Large intestine (tissue), 3 donors: ENCODE results near the gene CDKN1B. TPM values are rescaled to one million over a fixed set of nuclear protein-coding genes. Genes with fewer than 3 reads are reported as not detected.

ENCODE experiments used
- DNase-seq, 2 donors: peaks; one replicate each; pipeline versions ENCODE4 v3.0.0 to v3.0.0-alpha.2; 2013
- H3K27ac ChIP-seq: one replicate; pipeline ENCODE4 v1.5.1; 2013; ENCODE audit warnings: low read length
- H3K27me3 ChIP-seq: 2 replicates; pipeline ENCODE4 v1.6.1; 2013; ENCODE audit warnings: low read length; ENCODE audit not compliant: control insufficient read depth, insufficient read depth
- H3K36me3 ChIP-seq: 2 replicates; pipeline ENCODE4 v1.6.1; 2013; ENCODE audit warnings: low read length; ENCODE audit not compliant: control insufficient read depth, insufficient read depth
- H3K4me1 ChIP-seq: one replicate; pipeline ENCODE4 v1.6.1; 2013; ENCODE audit warnings: low read length; ENCODE audit not compliant: control insufficient read depth, insufficient read depth
- H3K4me3 ChIP-seq: one replicate; pipeline ENCODE4 v1.5.1; 2013; ENCODE audit warnings: low read length
- H3K9me3 ChIP-seq: one replicate; pipeline ENCODE4 v1.6.1; 2013; ENCODE audit warnings: mild to moderate bottlenecking, low read depth, low read length, moderate library complexity; ENCODE audit not compliant: control insufficient read depth
- WGBS: methylation state at CpG from one replicate; pipeline ENCODE4 v1.1.5; 2013; ENCODE audit warnings: low lambda C conversion rate; ENCODE audit not compliant: insufficient coverage; 5-methylcytosine and 5-hydroxymethylcytosine counted together
- polyA plus RNA-seq: library from polyadenylated mRNA; unstranded; fragments of 120-200 nt; gene quantifications from one replicate; pipeline ENCODE4 v1.2.1, GENCODE V29; 2013

Gene CDKN1B
- polyA plus RNA-seq, 1 donor: 85.9 TPM

DNA sequence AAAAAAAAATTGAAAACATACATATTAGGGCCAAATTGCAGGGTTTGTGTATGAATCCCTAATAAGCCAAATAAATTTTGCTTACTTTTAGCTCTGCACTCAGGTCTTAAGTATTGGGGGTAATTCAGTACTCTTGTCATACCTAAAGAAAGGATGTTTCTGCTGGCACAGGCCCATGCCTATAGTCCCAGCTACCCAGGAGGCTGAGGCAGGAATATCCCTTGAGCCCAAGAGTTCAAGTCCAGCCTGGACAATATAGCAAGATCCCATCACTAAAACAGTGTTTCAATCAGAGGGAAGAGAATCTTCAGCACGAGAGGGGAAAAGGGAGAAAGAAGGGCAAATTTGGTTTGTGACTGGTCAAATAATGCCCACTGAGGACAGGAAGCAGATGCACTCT, 17.8 kb upstream of the CDKN1B start:
- H3K9me3 ChIP-seq: no peaks in the 10 kb centered on the region
- WGBS: no CpG with 5 or more reads among the region's 1 CpG
- H3K36me3 ChIP-seq: no peaks in the 10 kb centered on the region
- H3K27ac ChIP-seq: no peak overlapping the region
- no peaks in the 10 kb centered on the region for H3K27me3 ChIP-seq
- peaks cover 8% of the 10 kb centered on the region for H3K4me1 ChIP-seq
- DNase-seq: no peak
- no peak overlapping the region for H3K4me3 ChIP-seq

GRCh38 chr12:12700254-12700653, 16.9 kb upstream of the CDKN1B start:
- Histone ChIP-seq H3K9me3 (no peaks in the 10 kb centered on the region), H3K4me1 (peaks cover 8% of the 10 kb centered on the region)

DNA sequence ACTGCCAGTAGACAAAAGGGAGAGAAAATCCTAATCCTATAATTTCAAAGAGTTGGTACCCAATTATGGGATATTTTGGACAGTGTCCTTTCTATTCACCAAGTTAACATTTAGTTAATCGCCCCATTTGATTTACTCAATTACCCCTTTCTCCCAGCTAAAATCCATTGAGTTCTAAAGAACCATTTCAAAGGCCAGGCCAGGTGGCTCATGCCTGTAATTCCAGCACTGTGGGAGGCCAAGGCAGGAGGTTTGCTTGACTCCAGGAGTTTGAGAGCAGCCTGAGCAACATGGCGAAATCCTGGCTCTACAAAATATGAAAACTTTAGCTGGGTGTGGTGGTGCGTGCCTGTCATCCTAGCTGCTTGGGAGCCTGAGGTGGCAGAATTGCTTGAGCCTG, 15.7 kb upstream of the CDKN1B start:
- no peaks in the 10 kb centered on the region for H3K27me3 ChIP-seq

More at GRCh38 chr12:12700254-12700653, 16.9 kb upstream of the CDKN1B start:
- H3K36me3 ChIP-seq: no peaks in the 10 kb centered on the region
- no peaks in the 10 kb centered on the region for H3K27me3 ChIP-seq
- H3K4me3 ChIP-seq: no peak overlapping the region
- H3K27ac ChIP-seq: no peak overlapping the region
- no peak for DNase-seq

DNA sequence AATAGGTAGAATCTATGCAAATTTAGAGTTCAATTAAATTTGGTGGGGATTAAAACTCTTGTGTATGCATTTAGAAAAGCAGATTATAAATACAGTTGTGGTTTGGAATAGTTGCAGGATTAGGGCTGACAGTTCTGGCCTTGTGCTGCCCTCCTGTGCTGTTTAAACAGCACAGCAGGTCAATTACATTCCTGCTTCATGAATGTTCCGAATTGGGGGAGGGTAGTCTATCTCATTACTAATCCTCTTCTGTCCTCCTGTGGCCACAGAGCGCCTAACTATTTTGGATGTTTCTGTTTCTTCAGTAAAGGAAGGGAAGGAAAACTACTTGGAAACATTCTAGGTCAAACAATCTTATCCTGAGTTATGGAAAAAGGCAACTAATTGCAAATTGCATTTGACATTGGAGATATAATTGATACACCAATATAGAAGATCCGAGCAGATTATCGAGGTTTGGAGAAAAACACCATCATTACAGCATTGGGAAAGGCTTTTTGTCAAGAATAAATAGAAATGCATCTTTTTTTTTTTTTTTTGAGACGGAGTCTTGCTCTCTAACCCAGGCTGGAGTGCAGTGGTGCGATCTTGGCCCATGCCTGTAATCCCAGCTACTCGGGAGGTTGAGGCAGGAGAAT, 12.5 kb upstream of the CDKN1B start:
- Histone ChIP-seq H3K27me3 (no peaks in the 10 kb centered on the region), H3K4me3 (no peak overlapping the region), H3K9me3 (no peaks in the 10 kb centered on the region), H3K27ac (peak overlapping the region; percentile 58), H3K36me3 (no peaks in the 10 kb centered on the region), H3K4me1 (peaks cover 4% of the 10 kb centered on the region)
- DNase-seq: peak; percentile 82
- WGBS: 79% methylated on average over 2 of the region's 7 CpGs

More for the DNA sequence above, 15.7 kb upstream of the CDKN1B start:
- no peak overlapping the region for H3K27ac ChIP-seq
- no peak for DNase-seq
- H3K4me1 ChIP-seq: peaks cover 8% of the 10 kb centered on the region
- WGBS: no CpG with 5 or more reads among the region's 3 CpGs
- H3K9me3 ChIP-seq: no peaks in the 10 kb centered on the region
- no peaks in the 10 kb centered on the region for H3K36me3 ChIP-seq
- no peak overlapping the region for H3K4me3 ChIP-seq

GRCh38 chr12:12705838-12706520, 11.2 kb upstream of the CDKN1B start:
- no CpG with 5 or more reads among the region's 1 CpG for WGBS
- DNase-seq: no peak
- Histone ChIP-seq H3K36me3 (no peaks in the 10 kb centered on the region), H3K9me3 (no peaks in the 10 kb centered on the region), H3K4me3 (no peak overlapping the region), H3K4me1 (peaks cover 4% of the 10 kb centered on the region), H3K27me3 (no peaks in the 10 kb centered on the region), H3K27ac (no peak overlapping the region)

DNA sequence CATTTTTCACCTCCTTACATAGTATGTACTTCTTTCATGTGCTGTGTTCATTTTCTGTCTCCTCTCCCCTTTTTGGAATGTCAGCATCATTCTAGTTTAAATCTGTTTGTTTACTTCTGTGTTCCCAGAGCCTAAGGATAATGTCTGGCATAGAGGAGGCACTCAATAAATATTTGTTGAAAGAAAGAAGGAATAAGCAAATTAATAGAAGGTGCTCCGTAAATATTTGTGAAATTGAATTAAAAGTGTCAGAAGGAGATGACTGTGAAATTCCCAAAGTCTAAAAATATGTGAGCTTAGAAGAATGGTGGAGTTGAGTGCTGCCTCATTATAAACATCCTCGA, 3.3 kb upstream of the CDKN1B start:
- WGBS: no CpG with 5 or more reads among the region's 2 CpGs
- H3K4me3 ChIP-seq: peak overlapping the region; percentile 45
- no peaks in the 10 kb centered on the region for H3K27me3 ChIP-seq

GRCh38 chr12:12714276-12715021, 2.7 kb upstream of the CDKN1B start:
- Histone ChIP-seq H3K4me3 (peak overlapping the region; percentile 45), H3K4me1 (peaks cover 14% of the 10 kb centered on the region)
- WGBS: 30% methylated on average over 2 of the region's 23 CpGs

More for the DNA sequence above, 3.3 kb upstream of the CDKN1B start:
- H3K36me3 ChIP-seq: peaks cover 1% of the 10 kb centered on the region
- no peak for DNase-seq
- H3K9me3 ChIP-seq: no peaks in the 10 kb centered on the region
- H3K27ac ChIP-seq: peak overlapping the region; percentile 100
- peaks cover 14% of the 10 kb centered on the region for H3K4me1 ChIP-seq

GRCh38 chr12:12715128-12715458, 2.1 kb upstream of the CDKN1B start:
- no peaks in the 10 kb centered on the region for H3K27me3 ChIP-seq
- no peak for DNase-seq
- no peak overlapping the region for H3K4me3 ChIP-seq
- peaks cover 9% of the 10 kb centered on the region for H3K36me3 ChIP-seq
- H3K9me3 ChIP-seq: no peaks in the 10 kb centered on the region
- peak overlapping the region; percentile 100 for H3K27ac ChIP-seq
- peaks cover 14% of the 10 kb centered on the region for H3K4me1 ChIP-seq

More at GRCh38 chr12:12714276-12715021, 2.7 kb upstream of the CDKN1B start:
- no peaks in the 10 kb centered on the region for H3K9me3 ChIP-seq
- peaks cover 5% of the 10 kb centered on the region for H3K36me3 ChIP-seq
- no peaks in the 10 kb centered on the region for H3K27me3 ChIP-seq
- peak in 1 of 2 donors; percentile 78 for DNase-seq
- peak overlapping the region; percentile 100 for H3K27ac ChIP-seq

DNA sequence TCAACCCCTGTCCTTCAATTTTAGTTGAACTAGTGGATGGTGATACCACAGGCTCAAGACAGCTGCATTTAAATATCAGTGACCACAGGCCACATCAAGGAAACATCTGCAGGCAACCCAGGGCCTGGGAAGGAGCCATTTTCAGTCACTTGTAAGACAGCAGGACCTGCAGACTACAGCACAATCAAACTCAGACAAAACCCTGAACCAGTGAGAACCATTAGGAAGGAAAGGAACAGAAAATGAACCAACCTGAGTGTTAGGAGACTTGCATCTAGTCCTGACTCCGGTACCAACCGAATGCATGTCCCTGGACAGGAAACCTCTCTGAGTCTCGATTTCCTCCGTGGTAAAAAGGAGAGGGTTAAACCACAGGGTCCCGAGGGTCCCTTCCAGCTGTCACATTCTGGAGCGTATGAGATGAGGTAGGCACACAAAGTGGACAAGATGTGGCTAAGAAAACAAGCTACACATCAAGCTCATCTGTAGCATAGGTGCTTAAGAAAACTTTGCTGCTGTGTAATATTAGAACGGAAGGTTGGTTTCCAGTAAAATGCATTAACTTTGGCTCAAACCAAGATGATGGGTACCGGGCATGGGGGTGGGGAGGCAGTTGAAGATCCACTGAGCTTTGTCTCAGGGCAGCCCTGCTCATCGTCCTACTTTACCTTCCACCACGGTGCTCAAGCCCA, 1.6 kb upstream of the CDKN1B start:
- Histone ChIP-seq H3K36me3 (peaks cover 11% of the 10 kb centered on the region), H3K27ac (peak overlapping the region; percentile 100), H3K4me3 (peak overlapping the region; percentile 98), H3K4me1 (peaks cover 17% of the 10 kb centered on the region), H3K27me3 (no peaks in the 10 kb centered on the region), H3K9me3 (no peaks in the 10 kb centered on the region)
- 45% methylated on average over 2 of the region's 10 CpGs for WGBS
- no peak for DNase-seq

- Histone ChIP-seq H3K4me3 (peak overlapping the region; percentile 98), H3K9me3 (no peaks in the 10 kb centered on the region), H3K27ac (peak overlapping the region; percentile 100), H3K4me1 (peaks cover 22% of the 10 kb centered on the region), H3K36me3 (peaks cover 12% of the 10 kb centered on the region), H3K27me3 (no peaks in the 10 kb centered on the region)
- peak in 1 of 2 donors; percentile 82 for DNase-seq
- 0% methylated on average over 2 of the region's 15 CpGs for WGBS
Measured at GRCh38 chr12:12716151-12716792, 896 bp upstream of the CDKN1B start.
